NOMO-1 treated with dmso at 0.1 percent for 144 hours (cell line): Measurements from ENCODE around the gene KRT6B.
"Not testable (repeated sequence)": the region's sequence is repeated elsewhere in the genome, so short reads cannot be mapped to it uniquely, and the experiment has no call there.

Experiments used
- DNase-seq: peaks from one replicate; lab custom pipeline; 2025; ENCODE audit not compliant: unreplicated experiment; lab: John Stamatoyannopoulos, UW

KRT6B gene

GRCh38 chr12:52473768-52474167, 21.8 kb upstream of the KRT6B start, which contains the start of gene KRT6C:
Gene KRT6C (minus strand): TSS chr12:52473805. CDS start chr12:52473737, 68 bp downstream.
- no peak for DNase-seq

- DNase-seq, result no peak
Measured at GRCh38 chr12:52469853-52470252, 17.9 kb upstream of the KRT6B start.

- no peak for DNase-seq
Measured at GRCh38 chr12:52464897-52465296, 13.0 kb upstream of the KRT6B start.

- no peak for DNase-seq
Measured at GRCh38 chr12:52461693-52462092, 9.7 kb upstream of the KRT6B start.

- no peak for DNase-seq
Measured at GRCh38 chr12:52458861-52459260, 6.9 kb upstream of the KRT6B start.

GRCh38 chr12:52455821-52456220, 3.9 kb upstream of the KRT6B start:
- no peak for DNase-seq

GRCh38 chr12:52454411-52455201, 2.7 kb upstream of the KRT6B start:
- no peak for DNase-seq

- no peak for DNase-seq
Measured at GRCh38 chr12:52448228-52448627, 3.7 kb downstream of the KRT6B start.

GRCh38 chr12:52447196-52447595, 4.8 kb downstream of the KRT6B start:
- DNase-seq, result not testable (repeated sequence)

GRCh38 chr12:52446367-52447045, 5.4 kb downstream of the KRT6B start:
- DNase-seq, result no peak

GRCh38 chr12:52445876-52446275, 6.1 kb downstream of the KRT6B start:
- no peak for DNase-seq

GRCh38 chr12:52444647-52445595, 7.0 kb downstream of the KRT6B start:
- no peak for DNase-seq

- DNase-seq, result no peak
Measured at GRCh38 chr12:52443966-52444365, 8.0 kb downstream of the KRT6B start.

GRCh38 chr12:52442600-52443061, 9.3 kb downstream of the KRT6B start:
- DNase-seq, result no peak

GRCh38 chr12:52441320-52441911, 10.5 kb downstream of the KRT6B start:
- no peak for DNase-seq

GRCh38 chr12:52440821-52441319, 11.1 kb downstream of the KRT6B start:
- DNase-seq, result peak; percentile 10

- no peak for DNase-seq
Measured at GRCh38 chr12:52439845-52440244, 12.1 kb downstream of the KRT6B start.

- no peak for DNase-seq
Measured at GRCh38 chr12:52439420-52439819, 12.5 kb downstream of the KRT6B start.

- DNase-seq, result no peak
Measured at GRCh38 chr12:52438305-52439301, 13.3 kb downstream of the KRT6B start.
